Breast epithelium (tissue), 4 donors: ENCODE results near the gene ZAP70. TPM values are rescaled to one million over a fixed set of nuclear protein-coding genes. Genes with fewer than 3 reads are reported as not detected.
A peak's percentile ranks its signal among the peaks of the same experiment; 100 is the strongest.

ENCODE experiments used
- DNase-seq, 2 donors: peaks; one replicate each; pipeline ENCODE4 v3.0.0-alpha.2; 2019; ENCODE audit warnings: low spot score in 2 of 2
- H3K27ac ChIP-seq, 2 donors: fragments of 200-600 bp; sonication (generic) in 1 of 2; one replicate each; pipeline ENCODE4 v1.5.1; 2016 to 2019; ENCODE audit warnings: mild to moderate bottlenecking in 1 of 2
- H3K27me3 ChIP-seq, 2 donors: fragments of 200-600 bp; sonication (generic) in 1 of 2; one replicate each; pipeline versions ENCODE4 v1.5.1 to v1.6.0; 2017 to 2019; ENCODE audit warnings: control low read depth in 1 of 2, mild to moderate bottlenecking in 1 of 2
- H3K36me3 ChIP-seq: fragments of 200-600 bp; one replicate; pipeline ENCODE4 v1.5.1; 2019
- H3K4me1 ChIP-seq, 2 donors: fragments of 200-600 bp; sonication (generic); one replicate each; pipeline ENCODE4 v1.5.1; 2016 to 2019; ENCODE audit warnings: control low read depth in 1 of 2
- H3K4me3 ChIP-seq, 3 donors: fragments of 200-600 bp; sonication (generic); 1 replicate in 2 of 3; 2 replicates in 1 of 3; pipeline ENCODE4 v1.5.1; 2016 to 2019; ENCODE audit warnings: mild to moderate bottlenecking in 3 of 3, moderate library complexity in 2 of 3
- H3K9me3 ChIP-seq, 2 donors: fragments of 200-600 bp; sonication (generic) in 1 of 2; one replicate each; pipeline ENCODE4 v1.5.1; 2016 to 2019; ENCODE audit warnings: control low read depth in 1 of 2
- CTCF ChIP-seq, 3 donors: fragments of 450-650 bp; IDR thresholded peaks; one replicate each; pipeline ENCODE4 v1.5.1; 2016 to 2017; ENCODE audit warnings: antibody characterized with exemption in 3 of 3, mild to moderate bottlenecking in 3 of 3, moderate library complexity in 3 of 3
- POLR2A ChIP-seq: fragments of 450-650 bp; IDR thresholded peaks from one replicate; pipeline ENCODE4 v1.6.1; 2016; ENCODE audit warnings: antibody characterized with exemption, mild to moderate bottlenecking, moderate library complexity
- POLR2AphosphoS5 ChIP-seq, 3 donors: sonication (generic); formaldehyde crosslinking; IDR thresholded peaks; one replicate each; pipeline ENCODE4 v1.6.1; 2017; ENCODE audit warnings: antibody characterized with exemption in 3 of 3
- intact Hi-C: fragments of 100-400 bp; cut with DNase I; formaldehyde crosslinking; loops from one replicate; pipeline ENCODE4 v1.15.1; 2023; ENCODE audit warnings: low total_unique reads
- total RNA-seq, 3 donors: library from RNA; depleted of rRNA; stranded (reverse); fragments of >200 nt; gene quantifications; one replicate each; pipeline ENCODE4 v1.1.0, GENCODE V29; 2016

The ZAP70 gene
- total RNA-seq, 3 donors from 2014 or later = 4.0 to 7.3 (median 4.9) TPM

- Histone ChIP-seq H3K4me1 (no peaks in the 10 kb centered on the region), H3K27ac (no peak overlapping the region), H3K36me3 (no peaks in the 10 kb centered on the region), H3K27me3 (no peaks in the 10 kb centered on the region), H3K4me3 (no peak overlapping the region), H3K9me3 (peaks cover 7 to 9% of the 10 kb centered on the region in 2 donors)
- intact Hi-C loops = no loop called here
- no peak for TF ChIP-seq POLR2A
- no peak for TF ChIP-seq POLR2AphosphoS5 (IDR thresholded peaks at IDR 0.05)
- TF ChIP-seq CTCF (IDR thresholded peaks at IDR 0.05) = no peak
- DNase-seq = no peak
Measured at GRCh38 chr2:97733341-97734035, 20.1 kb downstream of the ZAP70 start.

- DNase-seq = no peak
- no peaks in the 10 kb centered on the region for H3K4me1 ChIP-seq
- TF ChIP-seq POLR2A (no peak), CTCF (IDR thresholded peaks at IDR 0.05) (no peak), POLR2AphosphoS5 (IDR thresholded peaks at IDR 0.05) (no peak)
Measured at GRCh38 chr2:97734061-97735051, 21.0 kb downstream of the ZAP70 start.

GRCh38 chr2:97735161-97735561 is 21.8 kb downstream of the ZAP70 start:
- intact Hi-C loops = no loop called here
- Histone ChIP-seq H3K27me3 (peaks cover 0 to 8% of the 10 kb centered on the region in 2 donors), H3K4me1 (no peaks in the 10 kb centered on the region), H3K36me3 (no peaks in the 10 kb centered on the region), H3K4me3 (no peak overlapping the region), H3K9me3 (peaks cover 3 to 4% of the 10 kb centered on the region in 2 donors), H3K27ac (no peak overlapping the region)
- TF ChIP-seq POLR2A (no peak), CTCF (IDR thresholded peaks at IDR 0.05) (no peak), POLR2AphosphoS5 (IDR thresholded peaks at IDR 0.05) (no peak)
- no peak for DNase-seq

More at GRCh38 chr2:97734061-97735051, 21.0 kb downstream of the ZAP70 start:
- intact Hi-C loops = no loop called here
- Histone ChIP-seq H3K27me3 (peaks cover 0 to under 1% of the 10 kb centered on the region in 2 donors), H3K4me3 (peak overlapping the region in 1 of 3 donors; percentile 31), H3K27ac (no peak overlapping the region), H3K36me3 (no peaks in the 10 kb centered on the region), H3K9me3 (peaks cover 7 to 9% of the 10 kb centered on the region in 2 donors)

- no peak for TF ChIP-seq POLR2A
- no peak for TF ChIP-seq CTCF (IDR thresholded peaks at IDR 0.05)
- TF ChIP-seq POLR2AphosphoS5 (IDR thresholded peaks at IDR 0.05) = no peak
- H3K27me3 ChIP-seq = peaks cover 0 to 8% of the 10 kb centered on the region in 2 donors
- intact Hi-C loops = no loop called here
- no peak overlapping the region for H3K27ac ChIP-seq
- H3K4me3 ChIP-seq = no peak overlapping the region
- H3K36me3 ChIP-seq = no peaks in the 10 kb centered on the region
- DNase-seq = no peak
- H3K9me3 ChIP-seq = no peaks in the 10 kb centered on the region
- H3K4me1 ChIP-seq = no peaks in the 10 kb centered on the region
Measured at GRCh38 chr2:97736185-97736584, 22.8 kb downstream of the ZAP70 start.
